ENCODE data around the gene NTN5. TPM values are rescaled to one million over a fixed set of nuclear protein-coding genes. Genes with fewer than 3 reads are reported as not detected.

The NTN5 gene
- total and polyA plus RNA-seq, 9 of the 15 experiments (the other 6 are each of a cell fraction or from before 2014, with no cell fraction given): not detected

DNA sequence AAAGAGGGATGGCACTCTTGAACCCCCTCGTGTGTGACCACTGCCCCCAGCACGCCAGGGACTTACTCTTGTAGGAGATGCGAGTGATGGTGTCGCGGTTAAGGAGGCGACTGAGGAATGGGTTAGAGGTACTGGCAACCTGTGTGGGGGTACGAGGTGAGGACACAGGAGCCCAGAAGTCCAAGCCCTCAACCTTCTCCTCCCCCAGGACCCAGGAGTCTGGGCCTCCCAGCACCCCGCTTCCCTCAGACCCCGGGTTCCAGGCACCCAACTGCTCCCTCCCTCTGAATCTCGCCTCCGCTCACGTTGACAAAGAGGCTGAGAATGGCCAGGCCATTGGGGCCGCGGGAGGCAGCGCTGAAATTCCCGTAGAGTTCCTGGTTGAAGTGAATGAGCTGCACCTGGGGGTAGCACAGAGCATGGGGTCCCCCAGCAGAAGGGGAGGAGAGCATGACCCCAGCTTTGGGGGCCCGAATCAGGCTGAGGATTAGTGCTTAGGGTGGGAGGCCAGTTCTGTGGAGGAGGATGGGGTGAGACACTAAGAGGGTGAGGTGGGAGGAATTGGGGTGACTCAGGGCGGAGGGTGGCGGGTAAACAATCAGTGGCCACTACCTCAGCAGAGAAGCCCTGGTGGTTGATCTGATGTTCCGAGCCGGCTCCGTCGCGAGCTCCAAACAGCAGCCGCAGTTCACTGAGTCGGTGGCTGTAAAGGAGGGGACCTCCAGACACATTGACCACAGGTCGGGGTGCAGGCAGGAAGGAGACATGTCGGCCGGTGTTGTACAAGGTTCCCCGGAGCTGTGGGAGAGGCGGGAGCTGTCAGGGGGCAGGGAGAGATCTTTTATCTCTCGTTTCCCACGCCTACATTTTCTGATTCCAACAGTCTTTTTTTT lies 33.1 kb downstream of the NTN5 start (continued):
- TF ChIP-seq SMARCE1 (IDR thresholded peaks at IDR 0.05) (peak; percentile 57; the same call in 1 of the 2 replicates), POLR2AphosphoS5 (IDR thresholded peaks at IDR 0.05; ENCODE audit: control insufficient read depth, insufficient read depth, low read depth, low read length) (0 out of 2 replicates have a peak, but pooled peaks have one; percentile 25), ZNF764 (CRISPR knock-in tag; IDR thresholded peaks at IDR 0.05; ENCODE audit: low read depth) (no peak), TCF7 (IDR thresholded peaks at IDR 0.05; ENCODE audit: borderline replicate concordance) (no peak), EP400 (IDR thresholded peaks at IDR 0.05) (peak; percentile 61; the same call in 1 of the 2 replicates), LCOR (CRISPR knock-in tag; IDR thresholded peaks at IDR 0.05) (peak; percentile 56; the same call in 1 of the 2 replicates), BCL6 (CRISPR knock-in tag; IDR thresholded peaks at IDR 0.05) (no peak), MTA3 (IDR thresholded peaks at IDR 0.05; ENCODE audit: borderline replicate concordance) (0 out of 2 replicates have a peak, but pooled peaks have one; percentile 20), NR1H2 (CRISPR knock-in tag; IDR thresholded peaks at IDR 0.05) (no peak), ZC3H8 (IDR thresholded peaks at IDR 0.05) (no peak), U2AF1 (optimal IDR thresholded peaks at IDR 0.05; ENCODE audit: low read depth, low read length) (no peak)
- TF ChIP-seq, protein P1, sequence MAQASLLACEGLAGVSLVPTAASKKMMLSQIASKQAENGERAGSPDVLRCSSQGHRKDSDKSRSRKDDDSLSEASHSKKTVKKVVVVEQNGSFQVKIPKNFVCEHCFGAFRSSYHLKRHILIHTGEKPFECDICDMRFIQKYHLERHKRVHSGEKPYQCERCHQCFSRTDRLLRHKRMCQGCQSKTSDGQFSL (CRISPR knock-in tag; IDR thresholded peaks at IDR 0.05): peak; percentile 17; the same call in 1 of the 2 replicates
- TF ChIP-seq, protein P1 (tag; IDR thresholded peaks at IDR 0.05): no peak
- TF ChIP-seq, protein P2, sequence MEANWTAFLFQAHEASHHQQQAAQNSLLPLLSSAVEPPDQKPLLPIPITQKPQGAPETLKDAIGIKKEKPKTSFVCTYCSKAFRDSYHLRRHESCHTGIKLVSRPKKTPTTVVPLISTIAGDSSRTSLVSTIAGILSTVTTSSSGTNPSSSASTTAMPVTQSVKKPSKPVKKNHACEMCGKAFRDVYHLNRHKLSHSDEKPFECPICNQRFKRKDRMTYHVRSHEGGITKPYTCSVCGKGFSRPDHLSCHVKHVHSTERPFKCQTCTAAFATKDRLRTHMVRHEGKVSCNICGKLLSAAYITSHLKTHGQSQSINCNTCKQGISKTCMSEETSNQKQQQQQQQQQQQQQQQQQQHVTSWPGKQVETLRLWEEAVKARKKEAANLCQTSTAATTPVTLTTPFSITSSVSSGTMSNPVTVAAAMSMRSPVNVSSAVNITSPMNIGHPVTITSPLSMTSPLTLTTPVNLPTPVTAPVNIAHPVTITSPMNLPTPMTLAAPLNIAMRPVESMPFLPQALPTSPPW (CRISPR knock-in tag; IDR thresholded peaks at IDR 0.05): peak; percentile 61
- TF ChIP-seq, protein P3, sequence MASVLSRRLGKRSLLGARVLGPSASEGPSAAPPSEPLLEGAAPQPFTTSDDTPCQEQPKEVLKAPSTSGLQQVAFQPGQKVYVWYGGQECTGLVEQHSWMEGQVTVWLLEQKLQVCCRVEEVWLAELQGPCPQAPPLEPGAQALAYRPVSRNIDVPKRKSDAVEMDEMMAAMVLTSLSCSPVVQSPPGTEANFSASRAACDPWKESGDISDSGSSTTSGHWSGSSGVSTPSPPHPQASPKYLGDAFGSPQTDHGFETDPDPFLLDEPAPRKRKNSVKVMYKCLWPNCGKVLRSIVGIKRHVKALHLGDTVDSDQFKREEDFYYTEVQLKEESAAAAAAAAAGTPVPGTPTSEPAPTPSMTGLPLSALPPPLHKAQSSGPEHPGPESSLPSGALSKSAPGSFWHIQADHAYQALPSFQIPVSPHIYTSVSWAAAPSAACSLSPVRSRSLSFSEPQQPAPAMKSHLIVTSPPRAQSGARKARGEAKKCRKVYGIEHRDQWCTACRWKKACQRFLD (CRISPR knock-in tag; IDR thresholded peaks at IDR 0.05): 0 out of 2 replicates have a peak, but pooled peaks have one; percentile 38
- TF ChIP-seq, protein P4, sequence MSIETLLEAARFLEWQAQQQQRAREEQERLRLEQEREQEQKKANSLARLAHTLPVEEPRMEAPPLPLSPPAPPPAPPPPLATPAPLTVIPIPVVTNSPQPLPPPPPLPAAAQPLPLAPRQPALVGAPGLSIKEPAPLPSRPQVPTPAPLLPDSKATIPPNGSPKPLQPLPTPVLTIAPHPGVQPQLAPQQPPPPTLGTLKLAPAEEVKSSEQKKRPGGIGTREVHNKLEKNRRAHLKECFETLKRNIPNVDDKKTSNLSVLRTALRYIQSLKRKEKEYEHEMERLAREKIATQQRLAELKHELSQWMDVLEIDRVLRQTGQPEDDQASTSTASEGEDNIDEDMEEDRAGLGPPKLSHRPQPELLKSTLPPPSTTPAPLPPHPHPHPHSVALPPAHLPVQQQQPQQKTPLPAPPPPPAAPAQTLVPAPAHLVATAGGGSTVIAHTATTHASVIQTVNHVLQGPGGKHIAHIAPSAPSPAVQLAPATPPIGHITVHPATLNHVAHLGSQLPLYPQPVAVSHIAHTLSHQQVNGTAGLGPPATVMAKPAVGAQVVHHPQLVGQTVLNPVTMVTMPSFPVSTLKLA (conservative IDR thresholded peaks at IDR 0.05): peak in 1 of 2 experiments; percentile 67; a peak in 2 of 4 replicates
- TF ChIP-seq, protein P5, sequence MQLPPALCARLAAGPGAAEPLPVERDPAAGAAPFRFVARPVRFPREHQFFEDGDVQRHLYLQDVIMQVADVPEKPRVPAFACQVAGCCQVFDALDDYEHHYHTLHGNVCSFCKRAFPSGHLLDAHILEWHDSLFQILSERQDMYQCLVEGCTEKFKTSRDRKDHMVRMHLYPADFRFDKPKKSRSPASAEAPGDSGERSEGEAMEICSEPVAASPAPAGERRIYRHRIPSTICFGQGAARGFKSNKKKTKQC (CRISPR knock-in tag; IDR thresholded peaks at IDR 0.05): 0 out of 2 replicates have a peak, but pooled peaks have one; percentile 23
- TF ChIP-seq, protein P6, sequence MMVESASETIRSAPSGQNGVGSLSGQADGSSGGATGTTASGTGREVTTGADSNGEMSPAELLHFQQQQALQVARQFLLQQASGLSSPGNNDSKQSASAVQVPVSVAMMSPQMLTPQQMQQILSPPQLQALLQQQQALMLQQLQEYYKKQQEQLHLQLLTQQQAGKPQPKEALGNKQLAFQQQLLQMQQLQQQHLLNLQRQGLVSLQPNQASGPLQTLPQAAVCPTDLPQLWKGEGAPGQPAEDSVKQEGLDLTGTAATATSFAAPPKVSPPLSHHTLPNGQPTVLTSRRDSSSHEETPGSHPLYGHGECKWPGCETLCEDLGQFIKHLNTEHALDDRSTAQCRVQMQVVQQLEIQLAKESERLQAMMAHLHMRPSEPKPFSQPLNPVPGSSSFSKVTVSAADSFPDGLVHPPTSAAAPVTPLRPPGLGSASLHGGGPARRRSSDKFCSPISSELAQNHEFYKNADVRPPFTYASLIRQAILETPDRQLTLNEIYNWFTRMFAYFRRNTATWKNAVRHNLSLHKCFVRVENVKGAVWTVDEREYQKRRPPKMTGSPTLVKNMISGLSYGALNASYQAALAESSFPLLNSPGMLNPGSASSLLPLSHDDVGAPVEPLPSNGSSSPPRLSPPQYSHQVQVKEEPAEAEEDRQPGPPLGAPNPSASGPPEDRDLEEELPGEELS (CRISPR knock-in tag; IDR thresholded peaks at IDR 0.05; ENCODE audit: borderline replicate concordance): 0 out of 2 replicates have a peak, but pooled peaks have one; percentile 44
